NCI-H69 (cell line): ENCODE data around the gene RBMS1.

Experiments used
- DNase-seq: peaks from one replicate; lab custom pipeline; 2025; lab: John Stamatoyannopoulos, UW

Gene RBMS1

GRCh38 chr2:160493227-160494028 is at the start of gene RBMS1:
Gene RBMS1 (minus strand): TSS chr2:160493807. CDS start chr2:160493363, 444 bp downstream.
- peak; percentile 41 for DNase-seq

GRCh38 chr2:160541745-160542144 is 48.1 kb upstream of the RBMS1 start:
- no peak for DNase-seq

- DNase-seq: no peak
Observed at GRCh38 chr2:160538559-160539355, 45.1 kb upstream of the RBMS1 start.

GRCh38 chr2:160538115-160538514 is 44.5 kb upstream of the RBMS1 start:
- no peak for DNase-seq

GRCh38 chr2:160534996-160535395 is 41.4 kb upstream of the RBMS1 start:
- DNase-seq: no peak

- DNase-seq: no peak
Observed at GRCh38 chr2:160534249-160534648, 40.6 kb upstream of the RBMS1 start.

- DNase-seq: no peak
Observed at GRCh38 chr2:160533482-160533881, 39.9 kb upstream of the RBMS1 start.

GRCh38 chr2:160532388-160532787 is 38.8 kb upstream of the RBMS1 start:
- no peak for DNase-seq

GRCh38 chr2:160522951-160523710 is 29.5 kb upstream of the RBMS1 start:
- DNase-seq: no peak

GRCh38 chr2:160517731-160518130 is 24.1 kb upstream of the RBMS1 start:
- no peak for DNase-seq

GRCh38 chr2:160516547-160517365 is 23.1 kb upstream of the RBMS1 start:
- no peak for DNase-seq

- DNase-seq: no peak
Observed at GRCh38 chr2:160515120-160515519, 21.5 kb upstream of the RBMS1 start.

GRCh38 chr2:160513120-160513519 is 19.5 kb upstream of the RBMS1 start:
- DNase-seq: no peak

- no peak for DNase-seq
Observed at GRCh38 chr2:160512491-160512890, 18.9 kb upstream of the RBMS1 start.

- no peak for DNase-seq
Observed at GRCh38 chr2:160510617-160511016, 17.0 kb upstream of the RBMS1 start.

GRCh38 chr2:160509016-160509415 is 15.4 kb upstream of the RBMS1 start:
- no peak for DNase-seq

GRCh38 chr2:160507464-160507863 is 13.9 kb upstream of the RBMS1 start:
- DNase-seq: no peak

- no peak for DNase-seq
Observed at GRCh38 chr2:160507046-160507407, 13.4 kb upstream of the RBMS1 start.

GRCh38 chr2:160506371-160507045 is 12.9 kb upstream of the RBMS1 start:
- DNase-seq: no peak

- no peak for DNase-seq
Observed at GRCh38 chr2:160505256-160505655, 11.6 kb upstream of the RBMS1 start.

GRCh38 chr2:160502478-160502877 is 8.9 kb upstream of the RBMS1 start:
- no peak for DNase-seq
